GM18868 (cell line): ENCODE measurements around the gene APOD.

Experiments used
- ATAC-seq: cut with Tn5 transposase; IDR thresholded peaks from one replicate; pipeline ENCODE4 v1.9.1; 2021; ENCODE audit warnings: mild to moderate bottlenecking, moderate library complexity; ENCODE audit not compliant: unreplicated experiment

Gene APOD

DNA sequence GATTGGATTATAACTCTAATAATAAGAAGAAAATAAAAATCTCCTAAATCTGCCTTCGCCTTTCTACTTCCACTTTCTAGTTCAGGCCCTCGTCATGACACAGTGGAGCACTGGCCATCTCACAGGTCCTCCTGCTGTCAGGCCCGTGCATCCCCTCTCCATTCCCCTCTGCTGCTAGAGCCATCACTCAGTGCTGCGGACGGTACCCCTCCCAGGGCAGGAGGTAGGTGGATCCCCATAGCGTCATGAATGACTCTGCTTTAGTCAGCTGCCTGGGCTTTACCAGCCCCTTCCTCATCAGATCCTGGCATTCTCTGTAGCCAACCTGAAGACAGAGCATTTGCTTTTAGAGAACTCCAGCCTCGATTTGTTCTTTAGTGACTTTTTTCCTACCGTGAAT lies 28.6 kb downstream of the APOD start:
- no peak for ATAC-seq

- no peak for ATAC-seq
These were observed 29.3 kb downstream of the APOD start for GRCh38 chr3:195554458-195554857.

GRCh38 chr3:195553268-195553667 lies 30.5 kb downstream of the APOD start:
- ATAC-seq = no peak

- no peak for ATAC-seq
These were observed 32.3 kb downstream of the APOD start for GRCh38 chr3:195551381-195551978.

DNA sequence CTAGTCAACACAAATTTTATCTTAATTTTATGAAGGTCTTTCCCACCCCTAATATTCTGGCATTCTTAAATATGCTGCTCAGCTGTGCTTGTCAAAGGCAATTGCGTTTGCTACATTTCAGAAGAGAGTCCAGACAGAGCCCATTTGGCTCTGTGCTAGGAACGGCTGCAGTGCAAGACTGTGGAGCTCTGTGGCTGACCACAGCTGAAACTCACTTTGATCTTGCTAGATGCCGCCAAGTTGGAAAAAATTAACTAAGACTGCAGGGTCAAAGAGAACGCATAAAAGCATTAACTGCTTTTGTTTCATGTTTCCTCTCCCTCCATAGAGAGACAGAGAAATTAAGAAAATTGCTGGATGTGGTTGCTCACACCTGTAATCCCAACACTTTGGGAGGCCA lies 33.0 kb downstream of the APOD start:
- ATAC-seq = no peak

GRCh38 chr3:195549931-195550519 lies 33.7 kb downstream of the APOD start:
- ATAC-seq = no peak

DNA sequence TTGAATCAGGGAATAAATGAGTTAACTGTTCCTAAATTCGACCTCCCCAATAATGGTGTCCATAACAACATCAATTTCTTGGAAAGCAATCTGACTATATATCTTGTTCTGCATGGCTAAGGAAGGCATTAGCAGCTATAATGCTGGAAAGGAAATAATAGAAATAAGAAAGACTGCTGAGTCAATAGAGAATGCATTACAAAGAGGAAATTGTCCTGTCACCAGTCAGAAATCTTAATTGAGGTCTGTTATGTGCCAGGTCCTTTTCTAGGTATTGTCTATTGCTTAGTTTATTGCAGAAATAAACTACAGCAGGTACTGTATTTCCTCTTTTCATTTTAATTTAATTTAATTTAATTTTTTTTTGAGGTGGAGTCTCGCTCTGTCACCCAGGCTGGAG lies 34.8 kb downstream of the APOD start:
- ATAC-seq = no peak

GRCh38 chr3:195548501-195548900 lies 35.2 kb downstream of the APOD start:
- ATAC-seq = no peak

GRCh38 chr3:195548006-195548405 lies 35.7 kb downstream of the APOD start:
- no peak for ATAC-seq

DNA sequence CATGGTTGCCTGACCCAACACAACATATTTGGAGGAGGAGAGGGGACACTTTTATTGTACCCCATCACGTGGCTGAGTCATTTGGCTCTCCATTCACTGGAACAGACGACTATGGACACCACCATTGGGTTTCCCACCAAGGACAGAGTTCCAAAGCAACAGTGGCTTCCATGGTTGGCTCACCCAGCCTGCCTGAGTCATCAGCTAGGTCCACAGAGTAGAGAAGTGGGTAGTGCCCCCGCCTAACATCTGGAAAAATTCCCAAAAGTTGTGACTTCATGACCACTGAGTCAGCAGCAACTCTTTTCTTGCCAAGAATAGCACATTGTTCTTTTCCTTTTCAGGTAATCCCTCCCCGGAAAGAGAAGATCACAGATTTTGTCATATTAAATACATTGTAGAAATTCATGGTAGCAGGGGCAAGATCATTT lies 37.6 kb downstream of the APOD start:
- no peak for ATAC-seq

DNA sequence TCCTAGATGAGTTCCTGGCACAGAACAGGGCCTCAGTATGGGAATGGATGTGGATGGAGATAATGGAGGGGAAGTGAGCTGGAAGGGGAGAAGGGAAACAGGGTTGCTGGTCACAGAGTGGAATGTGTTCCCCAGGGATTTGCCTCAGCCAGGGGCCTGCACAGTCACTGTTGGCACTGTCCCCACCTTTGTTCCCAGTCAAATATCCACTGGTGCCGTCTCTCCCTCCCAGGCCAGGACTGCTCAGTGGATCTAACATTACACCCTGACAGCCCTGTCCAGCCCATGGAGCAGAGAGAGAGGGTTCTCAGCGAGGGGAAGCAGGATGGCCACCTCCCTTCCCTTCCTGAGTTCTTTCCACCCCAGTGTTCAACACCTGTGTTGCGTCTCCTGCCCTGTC lies 39.1 kb downstream of the APOD start:
- ATAC-seq = no peak

- ATAC-seq = no peak
These were observed 39.6 kb downstream of the APOD start for GRCh38 chr3:195544230-195544536.

GRCh38 chr3:195543500-195544229 lies 40.1 kb downstream of the APOD start:
- ATAC-seq = no peak

DNA sequence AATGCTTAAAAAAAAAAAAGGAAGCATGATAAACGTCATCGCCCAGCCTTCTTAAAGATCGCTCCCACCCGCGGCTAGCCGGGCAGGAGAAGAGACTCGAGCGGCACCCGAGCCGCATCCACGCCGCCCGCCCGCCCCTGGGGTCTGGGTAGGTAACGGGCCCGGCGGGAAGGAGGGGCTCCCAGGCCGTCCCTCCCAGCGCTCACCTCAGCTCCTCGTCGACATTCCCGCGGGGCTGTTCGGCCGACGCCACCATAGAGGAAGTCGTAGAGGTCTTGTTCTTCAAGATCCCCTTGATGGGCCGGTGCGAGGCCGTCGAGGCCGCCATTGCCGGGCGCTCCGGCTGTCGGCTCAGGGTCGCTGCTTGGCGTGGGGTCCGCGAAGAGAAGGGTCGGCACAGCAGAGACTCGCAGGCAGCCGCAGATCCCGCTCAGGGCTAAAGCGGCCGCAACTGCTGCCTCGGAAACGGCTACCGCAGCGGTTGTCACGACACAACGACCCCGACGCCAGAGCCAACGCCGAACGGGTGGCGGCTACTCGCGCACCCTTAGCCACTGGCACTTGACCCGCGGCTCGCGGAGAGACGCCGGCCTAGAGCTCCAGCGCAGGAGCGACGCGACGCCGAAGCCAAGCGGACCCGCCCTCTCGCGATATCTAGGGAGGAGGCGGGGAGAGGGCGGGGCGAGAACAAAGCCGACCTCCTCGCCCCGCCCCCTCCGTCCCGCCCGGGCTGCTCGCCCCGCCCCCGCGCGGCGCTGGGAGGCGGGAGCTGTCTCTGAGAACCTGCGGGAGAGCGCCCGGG lies 40.8 kb downstream of the APOD start, which contains the start of gene PPP1R2:
Gene PPP1R2 (minus strand): TSS at position 628 of the 802 bp plus-strand sequence. CDS start 300 bp downstream, at position 328.
- peak; percentile 71 for ATAC-seq

DNA sequence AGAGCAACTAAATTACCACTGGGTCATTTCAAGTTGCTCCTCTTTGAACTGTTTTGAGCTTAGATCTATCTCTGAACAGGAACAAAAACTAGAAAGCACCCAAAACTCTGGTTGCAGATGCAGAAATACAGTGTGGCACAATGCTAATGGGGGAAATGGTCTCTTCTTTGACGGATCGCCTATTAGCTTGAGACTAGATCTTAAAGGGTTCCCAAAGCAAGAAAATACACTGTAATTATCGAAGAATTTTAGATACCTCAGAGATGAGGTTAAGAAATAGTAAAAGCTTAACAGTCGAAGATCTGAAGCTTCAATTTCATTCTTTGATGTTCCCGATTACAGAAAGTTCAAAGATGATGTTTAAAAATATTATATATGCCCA lies 41.4 kb downstream of the APOD start:
- ATAC-seq = no peak

DNA sequence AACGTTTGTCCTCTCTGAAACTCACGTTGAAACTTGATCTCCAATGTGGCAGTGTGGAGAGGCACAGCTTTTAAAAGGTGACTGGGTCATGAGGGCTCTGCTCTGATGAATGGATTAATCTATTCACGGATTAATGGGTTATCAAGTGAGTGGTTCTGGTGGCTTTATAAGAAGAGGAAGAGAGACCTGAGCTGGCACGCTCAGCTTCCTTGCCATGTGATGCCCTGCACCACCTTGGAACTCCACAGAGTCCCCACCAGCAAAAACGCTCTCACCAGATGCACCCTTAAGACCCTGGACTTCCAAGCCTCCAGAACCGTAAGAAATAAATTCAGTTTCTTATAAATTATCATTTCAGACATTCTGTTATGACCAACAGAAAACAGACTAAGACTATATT lies 43.2 kb downstream of the APOD start:
- ATAC-seq = no peak

DNA sequence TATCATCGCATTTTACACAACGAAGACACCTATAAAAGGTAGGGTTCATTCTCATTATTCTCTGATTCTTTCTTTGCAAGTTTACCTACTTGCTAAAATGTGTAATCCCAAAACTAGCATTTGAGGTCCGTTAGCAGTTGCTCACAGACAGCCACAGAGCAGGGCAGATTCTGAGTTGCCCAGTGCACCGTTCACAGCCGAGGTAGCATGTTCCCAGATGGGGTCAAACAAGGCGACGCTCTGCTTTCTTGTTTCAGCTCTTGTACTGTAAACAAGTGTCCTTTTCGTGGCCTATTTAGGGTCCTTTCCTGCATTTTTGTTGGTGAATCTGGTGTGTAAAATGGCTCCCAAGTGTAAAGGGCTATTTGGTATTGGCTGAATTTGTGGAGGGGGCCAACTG lies 43.7 kb downstream of the APOD start:
- ATAC-seq = no peak

DNA sequence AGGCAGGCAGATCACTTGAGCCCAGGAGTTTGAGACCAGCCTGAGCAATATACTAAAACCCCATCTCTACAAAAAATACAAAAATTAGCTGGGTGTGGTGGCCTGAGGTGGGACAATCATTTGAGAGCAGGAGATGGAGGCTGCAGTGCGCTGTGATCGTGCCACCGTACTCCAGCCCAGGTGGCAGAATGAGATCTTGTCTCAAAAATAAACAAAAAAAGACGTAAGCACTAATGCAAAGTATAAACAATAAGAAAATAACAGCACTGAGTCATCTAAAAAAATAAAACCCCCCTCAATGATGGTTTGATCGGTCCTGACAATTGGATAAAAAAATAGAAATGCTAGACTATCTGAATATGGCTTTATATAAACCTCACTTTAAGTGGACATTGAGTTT lies 44.3 kb downstream of the APOD start:
- ATAC-seq = no peak

DNA sequence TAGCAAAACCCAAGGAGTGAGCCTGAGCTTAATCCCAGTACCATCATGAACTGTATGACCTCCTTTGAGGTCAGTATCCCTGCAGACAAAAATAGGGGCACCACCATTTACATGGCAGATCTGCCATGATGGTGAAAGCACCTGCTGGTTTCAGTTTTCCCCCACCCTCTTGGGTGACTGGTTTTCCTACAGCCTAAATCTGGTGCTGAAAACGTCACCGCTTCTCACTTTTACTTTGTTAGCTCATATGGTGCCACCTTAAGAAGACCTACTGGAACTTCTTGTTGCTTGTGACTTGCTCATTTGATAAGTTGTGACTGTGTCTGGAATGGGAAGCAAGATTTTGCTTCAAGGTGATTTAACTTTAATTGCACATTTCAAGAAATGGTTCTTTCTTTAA lies 45.7 kb downstream of the APOD start:
- ATAC-seq = peak; percentile 76

DNA sequence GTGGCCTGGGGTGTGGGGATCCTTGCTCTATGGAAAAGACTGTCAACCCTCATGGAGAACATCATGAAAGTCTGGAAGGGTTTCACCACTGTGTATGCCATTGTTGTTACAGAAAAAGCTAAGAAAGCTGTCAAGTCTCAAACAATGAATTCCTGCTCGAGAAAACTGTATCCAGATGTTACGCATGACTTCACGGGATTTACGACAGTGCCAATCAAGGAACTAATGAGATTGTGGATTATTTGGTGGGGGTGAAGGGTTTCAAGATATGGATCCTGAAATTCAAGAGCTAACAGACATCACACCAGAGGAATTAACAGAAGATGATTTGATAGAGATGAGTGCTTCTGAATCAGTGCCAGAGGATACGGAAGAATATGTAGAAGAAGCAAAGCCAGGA lies 48.4 kb downstream of the APOD start:
- no peak for ATAC-seq

DNA sequence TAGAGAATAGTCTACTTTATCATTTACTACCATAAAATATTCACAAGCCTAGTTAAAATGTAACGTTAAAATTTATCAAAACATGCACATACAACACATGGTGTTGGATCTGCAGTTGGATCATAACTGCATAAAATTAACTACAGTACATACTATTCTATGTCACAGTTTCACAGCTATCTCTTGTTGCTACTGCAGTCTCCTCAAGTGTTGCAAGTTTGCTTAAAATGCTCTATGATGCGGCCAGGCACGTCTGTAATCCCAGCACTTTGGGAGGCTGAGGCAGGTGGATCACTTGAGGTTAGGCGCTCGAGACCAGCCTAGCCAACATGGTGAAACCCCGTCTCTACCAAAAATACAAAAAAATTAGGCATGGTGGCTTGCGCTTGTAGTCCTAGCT lies 50.9 kb downstream of the APOD start:
- ATAC-seq = no peak

DNA sequence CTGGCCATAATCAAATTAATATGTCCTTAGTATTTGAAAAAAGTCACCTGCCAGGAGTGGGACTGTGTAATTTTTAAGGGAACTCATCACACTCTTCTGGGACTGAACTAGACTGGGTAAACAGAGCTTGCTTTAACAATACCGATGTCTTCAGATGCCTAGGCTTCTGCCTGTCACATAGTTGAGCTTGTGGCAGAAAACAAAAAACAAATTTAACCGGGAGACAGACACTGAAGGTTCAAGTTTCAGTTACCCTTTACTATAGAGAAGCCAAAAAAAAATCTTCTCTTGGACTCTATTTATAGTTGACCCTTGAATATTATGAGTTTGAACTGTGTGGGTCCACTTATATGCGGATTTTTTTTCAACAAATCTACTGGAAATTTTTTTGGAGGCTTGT lies 51.4 kb downstream of the APOD start:
- ATAC-seq = no peak
